Activated naive CD4-positive, alpha-beta T cell treated with anti-CD3 and anti-CD28 coated beads, Interleukin-2, amount 50 U/mL, for 24 hours (primary cell): Measurements from ENCODE around the gene CCR7.
"Not testable (repeated sequence)": the region's sequence is repeated elsewhere in the genome, so short reads cannot be mapped to it uniquely, and the experiment has no call there.

Experiments
- H3K27ac Mint-ChIP-seq: one replicate; pipeline ENCODE4 v1.8.0; 2021; ENCODE audit warnings: mild to moderate bottlenecking, mixed read lengths
- H3K27me3 Mint-ChIP-seq: one replicate; pipeline ENCODE4 v1.8.0; 2021; ENCODE audit warnings: mixed read lengths
- H3K36me3 Mint-ChIP-seq: one replicate; pipeline ENCODE4 v1.8.0; 2021; ENCODE audit warnings: mixed read lengths
- H3K4me1 Mint-ChIP-seq: one replicate; pipeline ENCODE4 v1.8.0; 2021; ENCODE audit warnings: mixed read lengths
- H3K4me3 Mint-ChIP-seq: one replicate; pipeline ENCODE4 v1.8.0; 2021; ENCODE audit warnings: mild to moderate bottlenecking, mixed read lengths
- H3K9me3 Mint-ChIP-seq: one replicate; pipeline ENCODE4 v1.8.0; 2021; ENCODE audit warnings: mixed read lengths

Gene CCR7

GRCh38 chr17:40600486-40601046 lies 35.3 kb upstream of the CCR7 start:
- H3K27me3 Mint-ChIP-seq, result no peaks in the 10 kb centered on the region
- H3K36me3 Mint-ChIP-seq, result no peaks in the 10 kb centered on the region
- H3K27ac Mint-ChIP-seq, result peak overlapping the region; percentile 90
- peaks cover 4% of the 10 kb centered on the region for H3K9me3 Mint-ChIP-seq
- peak overlapping the region; percentile 57 for H3K4me3 Mint-ChIP-seq
- H3K4me1 Mint-ChIP-seq, result peaks cover 99% of the 10 kb centered on the region

GRCh38 chr17:40599468-40599763 lies 34.1 kb upstream of the CCR7 start:
- Mint-ChIP-seq H3K27me3 (no peaks in the 10 kb centered on the region), H3K27ac (peak overlapping the region; percentile 95), H3K4me3 (peak overlapping the region; percentile 67), H3K36me3 (no peaks in the 10 kb centered on the region), H3K9me3 (peaks cover 4% of the 10 kb centered on the region), H3K4me1 (peaks cover 99% of the 10 kb centered on the region)

- Mint-ChIP-seq H3K27ac (peak overlapping the region; percentile 95), H3K36me3 (no peaks in the 10 kb centered on the region), H3K27me3 (no peaks in the 10 kb centered on the region), H3K4me3 (peak overlapping the region; percentile 67), H3K4me1 (peaks cover 99% of the 10 kb centered on the region), H3K9me3 (peaks cover 4% of the 10 kb centered on the region)
Measured at GRCh38 chr17:40598619-40599467, 33.6 kb upstream of the CCR7 start.

- peak overlapping the region; percentile 67 for H3K4me3 Mint-ChIP-seq
- peak overlapping the region; percentile 95 for H3K27ac Mint-ChIP-seq
Measured at GRCh38 chr17:40598301-40598618, 33.0 kb upstream of the CCR7 start.

GRCh38 chr17:40597556-40598300 lies 32.5 kb upstream of the CCR7 start:
- Mint-ChIP-seq H3K4me3 (peak overlapping the region; percentile 67), H3K27ac (peak overlapping the region; percentile 95), H3K36me3 (no peaks in the 10 kb centered on the region), H3K27me3 (no peaks in the 10 kb centered on the region), H3K4me1 (peaks cover 98% of the 10 kb centered on the region), H3K9me3 (peaks cover 4% of the 10 kb centered on the region)

More at GRCh38 chr17:40598301-40598618, 33.0 kb upstream of the CCR7 start:
- Mint-ChIP-seq H3K4me1 (peaks cover 98% of the 10 kb centered on the region), H3K9me3 (peaks cover 4% of the 10 kb centered on the region), H3K36me3 (no peaks in the 10 kb centered on the region), H3K27me3 (no peaks in the 10 kb centered on the region)

- Mint-ChIP-seq H3K27me3 (no peaks in the 10 kb centered on the region), H3K9me3 (peaks cover 4% of the 10 kb centered on the region), H3K4me3 (peak overlapping the region; percentile 63), H3K36me3 (no peaks in the 10 kb centered on the region), H3K4me1 (peaks cover 95% of the 10 kb centered on the region), H3K27ac (peak overlapping the region; percentile 96)
Measured at GRCh38 chr17:40597156-40597555, 31.9 kb upstream of the CCR7 start.

GRCh38 chr17:40596261-40596919 lies 31.1 kb upstream of the CCR7 start:
- Mint-ChIP-seq H3K4me1 (peaks cover 89% of the 10 kb centered on the region), H3K9me3 (peaks cover 4% of the 10 kb centered on the region), H3K4me3 (peak overlapping the region; percentile 55), H3K27me3 (no peaks in the 10 kb centered on the region), H3K36me3 (no peaks in the 10 kb centered on the region), H3K27ac (peak overlapping the region; percentile 96)

GRCh38 chr17:40590742-40591141 lies 25.5 kb upstream of the CCR7 start:
- Mint-ChIP-seq H3K36me3 (peaks cover 9% of the 10 kb centered on the region), H3K4me3 (no peak overlapping the region), H3K9me3 (peaks cover 12% of the 10 kb centered on the region), H3K27me3 (no peaks in the 10 kb centered on the region), H3K4me1 (peaks cover 88% of the 10 kb centered on the region), H3K27ac (no peak overlapping the region)

- Mint-ChIP-seq H3K4me1 (peaks cover 89% of the 10 kb centered on the region), H3K27ac (peak overlapping the region; percentile 90), H3K9me3 (peaks cover 19% of the 10 kb centered on the region), H3K27me3 (no peaks in the 10 kb centered on the region), H3K4me3 (peak overlapping the region; percentile 59), H3K36me3 (peaks cover 20% of the 10 kb centered on the region)
Measured at GRCh38 chr17:40588552-40588951, 23.3 kb upstream of the CCR7 start.

- Mint-ChIP-seq H3K27ac (peak overlapping the region; percentile 81), H3K4me3 (peak overlapping the region; percentile 71), H3K9me3 (peaks cover 19% of the 10 kb centered on the region), H3K4me1 (peaks cover 97% of the 10 kb centered on the region), H3K36me3 (peaks cover 20% of the 10 kb centered on the region)
- H3K27me3 Mint-ChIP-seq, result not testable (repeated sequence)
Measured at GRCh38 chr17:40586264-40586663, 21.0 kb upstream of the CCR7 start.

- H3K27ac Mint-ChIP-seq, result peak overlapping the region; percentile 84
- H3K9me3 Mint-ChIP-seq, result peaks cover 16% of the 10 kb centered on the region
- H3K4me3 Mint-ChIP-seq, H3K27me3 Mint-ChIP-seq: not testable (repeated sequence)
- peaks cover 20% of the 10 kb centered on the region for H3K36me3 Mint-ChIP-seq
- H3K4me1 Mint-ChIP-seq, result peaks cover 96% of the 10 kb centered on the region
Measured at GRCh38 chr17:40584950-40585349, 19.7 kb upstream of the CCR7 start.

- H3K4me1 Mint-ChIP-seq, result peaks cover 96% of the 10 kb centered on the region
- peak overlapping the region; percentile 78 for H3K4me3 Mint-ChIP-seq
- H3K27me3 Mint-ChIP-seq, result no peaks in the 10 kb centered on the region
- H3K27ac Mint-ChIP-seq, result peak overlapping the region; percentile 86
- H3K9me3 Mint-ChIP-seq, result peaks cover 7% of the 10 kb centered on the region
- peaks cover 15% of the 10 kb centered on the region for H3K36me3 Mint-ChIP-seq
Measured at GRCh38 chr17:40582328-40582901, 17.1 kb upstream of the CCR7 start.

GRCh38 chr17:40580140-40580539 lies 14.9 kb upstream of the CCR7 start:
- Mint-ChIP-seq H3K27me3 (no peaks in the 10 kb centered on the region), H3K9me3 (peaks cover 6% of the 10 kb centered on the region), H3K4me3 (peak overlapping the region; percentile 27), H3K27ac (peak overlapping the region; percentile 71), H3K4me1 (peaks cover 94% of the 10 kb centered on the region), H3K36me3 (peaks cover 11% of the 10 kb centered on the region)

GRCh38 chr17:40579471-40579870 lies 14.2 kb upstream of the CCR7 start:
- peaks cover 10% of the 10 kb centered on the region for H3K36me3 Mint-ChIP-seq
- H3K27me3 Mint-ChIP-seq, result no peaks in the 10 kb centered on the region
- no peaks in the 10 kb centered on the region for H3K9me3 Mint-ChIP-seq
- H3K4me1 Mint-ChIP-seq, result peaks cover 92% of the 10 kb centered on the region
- peak overlapping the region; percentile 39 for H3K27ac Mint-ChIP-seq
- peak overlapping the region; percentile 27 for H3K4me3 Mint-ChIP-seq

GRCh38 chr17:40577611-40578065 lies 12.4 kb upstream of the CCR7 start:
- Mint-ChIP-seq H3K4me1 (peaks cover 83% of the 10 kb centered on the region), H3K27me3 (no peaks in the 10 kb centered on the region), H3K4me3 (peak overlapping the region; percentile 45), H3K27ac (peak overlapping the region; percentile 31), H3K9me3 (no peaks in the 10 kb centered on the region), H3K36me3 (peaks cover 11% of the 10 kb centered on the region)
